ENCODE measurements around the gene SAMD13. TPM values are rescaled to one million over a fixed set of nuclear protein-coding genes. Genes with fewer than 3 reads are reported as not detected.

SAMD13 gene
- total RNA-seq, 2 donors from 2014 or later: 0.50 to 1.1 TPM

DNA sequence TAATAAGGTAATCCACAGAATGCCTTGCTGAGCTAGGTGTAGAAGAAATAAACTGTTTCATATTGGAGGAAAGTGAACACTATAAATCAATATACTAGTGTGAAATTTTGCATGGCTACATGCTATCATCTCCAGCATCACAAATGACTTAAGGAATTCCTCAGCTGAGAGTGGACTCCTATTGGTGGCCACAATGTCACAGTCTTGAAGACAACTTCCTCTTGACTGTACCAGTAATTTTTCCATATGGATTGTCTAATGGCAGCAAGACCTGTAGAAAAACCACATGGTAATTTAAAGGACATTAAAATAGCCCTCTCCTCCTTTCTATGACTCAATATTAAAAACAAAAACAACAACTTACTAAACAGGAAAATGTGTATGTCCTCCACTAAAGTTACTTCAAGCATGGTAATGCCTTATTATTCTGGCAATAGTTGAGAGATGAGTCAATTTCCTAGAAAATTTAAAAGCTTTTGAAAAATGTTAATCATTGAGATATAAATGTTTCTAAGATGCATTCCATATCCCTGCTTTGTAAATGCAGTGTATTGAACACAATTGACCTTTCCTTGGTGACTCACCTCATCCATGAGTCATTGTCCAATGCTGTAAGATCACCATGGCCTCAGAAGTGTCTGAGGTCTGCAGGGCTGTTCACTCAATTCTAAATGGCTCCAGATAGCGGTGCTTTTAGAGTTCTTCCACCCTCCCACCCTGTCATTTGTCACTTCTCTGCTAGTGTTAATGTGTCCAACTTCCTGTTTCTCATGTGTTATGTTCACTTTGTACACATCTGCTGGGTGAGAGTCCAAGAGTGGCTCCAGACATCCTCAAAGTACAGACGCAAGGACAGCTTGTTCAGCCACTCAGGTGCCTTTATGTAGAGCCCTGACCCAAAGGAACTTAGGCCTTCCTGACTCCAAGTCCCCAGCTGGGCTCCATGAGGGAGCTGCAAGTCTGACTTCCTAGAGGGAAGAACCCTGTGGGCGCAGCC lies 64.0 kb downstream of the SAMD13 start:
- intact Hi-C loops (cut with DNase I): no loop called here
- ATAC-seq (peak in 1 of 2 donors; percentile 91), DNase-seq (no peak)

DNA sequence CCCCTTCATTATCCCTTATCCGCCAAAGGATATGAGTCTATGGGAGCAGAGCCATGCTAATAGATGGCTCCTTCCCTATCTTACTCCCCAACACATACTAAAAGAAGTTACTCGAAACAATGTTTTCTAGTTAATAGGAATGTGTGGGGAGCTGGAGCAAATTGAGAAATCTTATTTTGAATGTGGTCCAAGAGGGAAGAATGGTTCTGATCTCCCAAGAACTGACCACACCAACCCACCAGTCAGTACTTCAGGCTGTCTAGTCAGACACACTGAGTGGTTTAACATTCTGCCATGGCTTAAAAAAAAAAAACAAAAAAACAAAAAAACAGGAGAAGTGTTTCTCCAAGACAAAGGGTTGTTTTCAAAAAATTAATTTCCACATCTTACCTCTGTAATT lies 65.3 kb downstream of the SAMD13 start:
- intact Hi-C loops (cut with DNase I): no loop called here
- DNase-seq (no peak), ATAC-seq (peak; percentile 30 to 85)

DNA sequence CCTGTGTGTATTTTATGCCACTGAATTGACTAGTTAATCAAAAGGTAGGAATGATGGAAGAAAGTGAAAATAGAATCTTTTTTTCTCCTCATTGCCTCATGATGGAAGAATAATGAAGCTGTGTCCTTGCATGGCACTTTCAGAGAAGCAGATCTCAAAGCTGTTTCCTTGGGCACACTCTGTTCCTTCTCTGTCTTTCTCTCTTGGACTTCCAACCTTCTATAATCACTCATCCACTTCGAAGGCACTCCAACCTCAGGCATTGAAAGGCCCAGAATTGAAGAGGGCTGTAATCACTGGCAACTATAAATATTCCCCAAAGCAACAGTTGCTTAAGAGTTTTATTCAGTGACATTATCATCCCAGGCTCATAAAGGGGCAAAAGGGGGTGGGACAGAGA lies 65.7 kb downstream of the SAMD13 start:
- intact Hi-C loops (cut with DNase I): no loop called here
- ATAC-seq: no peak
- DNase-seq: no peak

DNA sequence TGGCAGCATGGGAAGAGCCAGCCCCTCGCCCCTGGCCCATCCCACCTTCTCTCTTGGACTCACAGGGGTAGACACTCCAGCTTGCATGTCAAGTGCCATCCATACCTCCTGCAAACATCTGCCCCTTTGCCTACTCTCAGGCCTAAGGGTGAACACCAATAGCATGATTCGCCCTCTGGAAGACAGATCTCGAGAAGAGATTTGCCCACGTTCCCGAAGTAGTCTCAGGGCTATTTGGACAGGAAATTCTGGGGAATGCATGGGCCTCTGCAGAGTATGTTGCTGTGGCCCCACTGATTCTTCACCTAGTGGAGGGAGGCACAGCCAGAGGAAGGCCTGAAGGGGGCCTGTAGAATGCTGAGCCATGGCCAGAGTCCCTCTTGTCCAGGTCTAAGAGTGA lies 66.9 kb downstream of the SAMD13 start:
- intact Hi-C loops (cut with DNase I): no loop called here
- DNase-seq (no peak), ATAC-seq (no peak)

DNA sequence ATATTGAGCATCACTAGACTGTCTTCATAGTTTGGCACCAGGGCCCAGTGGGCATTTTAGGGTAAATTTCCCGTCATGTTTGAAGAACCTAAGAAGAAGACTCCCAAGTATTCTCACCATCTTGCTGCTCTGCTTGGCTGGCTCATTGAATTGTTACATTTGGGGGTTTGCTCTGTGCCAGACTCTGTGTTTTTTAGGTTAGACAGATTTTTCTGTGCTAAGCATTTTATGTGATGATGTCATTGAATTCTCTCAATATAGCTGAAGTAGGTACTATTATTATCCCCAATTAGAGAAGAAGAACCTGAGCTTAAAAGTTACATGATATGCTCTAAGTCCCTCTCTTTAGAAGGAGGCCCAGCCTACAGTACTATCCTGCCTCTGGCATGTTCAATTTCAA lies 68.8 kb downstream of the SAMD13 start:
- intact Hi-C loops (cut with DNase I): no loop called here
- ATAC-seq (no peak), DNase-seq (no peak)

DNA sequence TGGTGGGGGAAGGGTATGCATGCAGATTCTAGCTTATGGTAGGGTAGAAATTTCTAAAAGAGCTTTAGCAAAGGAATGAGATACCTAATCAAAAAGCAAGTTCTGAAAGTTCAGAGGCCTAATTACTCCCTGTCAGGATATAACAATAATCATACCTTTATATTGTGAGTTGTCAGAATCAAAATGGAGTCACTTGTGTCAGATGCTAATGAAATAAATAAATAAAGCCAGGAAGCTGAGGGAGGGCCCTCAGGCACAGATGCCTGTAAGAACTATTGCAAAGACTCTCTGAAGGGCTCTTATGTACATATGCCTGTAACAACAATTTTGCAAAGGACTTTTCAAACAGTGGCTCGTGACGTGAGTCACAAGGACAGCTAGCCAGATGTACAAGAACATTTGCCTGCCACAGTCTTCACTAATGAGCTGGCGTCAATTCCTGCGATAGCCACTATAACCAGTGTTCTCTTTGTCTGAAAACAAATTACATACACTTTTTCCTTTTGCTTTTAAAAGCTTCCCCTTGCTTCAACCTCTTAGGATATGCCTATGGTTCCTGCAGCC lies 69.4 kb downstream of the SAMD13 start:
- no peak for ATAC-seq
- no peak for DNase-seq
- intact Hi-C loops (cut with DNase I): no loop called here

DNA sequence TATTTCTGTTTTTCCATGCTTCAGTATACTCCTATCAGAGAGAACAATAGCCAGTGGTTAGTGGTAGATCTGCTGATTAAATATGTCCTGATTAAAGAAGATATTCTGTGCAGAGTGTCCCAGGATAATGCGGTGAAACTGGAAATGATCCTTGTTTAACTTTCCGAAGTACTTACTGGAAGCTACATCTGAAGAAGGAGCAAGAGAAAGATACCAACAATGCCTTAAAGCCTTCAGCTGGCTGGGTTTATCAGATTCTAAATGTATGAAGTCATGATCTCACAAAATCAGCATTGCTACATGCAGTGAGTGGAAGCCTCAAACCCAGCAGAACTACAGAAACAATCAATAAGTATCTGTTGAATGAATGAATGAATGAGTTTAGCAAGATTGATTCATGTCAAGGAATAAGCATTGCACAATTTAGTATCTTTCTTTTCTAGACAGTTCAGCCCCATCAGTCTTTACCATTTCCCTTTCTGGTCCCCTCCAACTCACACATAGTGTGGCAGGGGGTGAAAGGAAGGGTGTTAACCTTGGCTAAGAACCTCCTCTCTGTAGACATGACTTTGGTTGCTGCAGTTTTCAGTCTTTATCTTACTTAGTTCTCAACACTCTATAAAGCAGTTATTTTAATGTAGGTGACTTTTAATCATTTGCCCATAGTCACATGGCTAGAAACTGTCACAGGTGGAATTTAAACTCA lies 72.1 kb downstream of the SAMD13 start:
- no peak for ATAC-seq
- intact Hi-C loops (cut with DNase I): no loop called here
- DNase-seq: no peak

DNA sequence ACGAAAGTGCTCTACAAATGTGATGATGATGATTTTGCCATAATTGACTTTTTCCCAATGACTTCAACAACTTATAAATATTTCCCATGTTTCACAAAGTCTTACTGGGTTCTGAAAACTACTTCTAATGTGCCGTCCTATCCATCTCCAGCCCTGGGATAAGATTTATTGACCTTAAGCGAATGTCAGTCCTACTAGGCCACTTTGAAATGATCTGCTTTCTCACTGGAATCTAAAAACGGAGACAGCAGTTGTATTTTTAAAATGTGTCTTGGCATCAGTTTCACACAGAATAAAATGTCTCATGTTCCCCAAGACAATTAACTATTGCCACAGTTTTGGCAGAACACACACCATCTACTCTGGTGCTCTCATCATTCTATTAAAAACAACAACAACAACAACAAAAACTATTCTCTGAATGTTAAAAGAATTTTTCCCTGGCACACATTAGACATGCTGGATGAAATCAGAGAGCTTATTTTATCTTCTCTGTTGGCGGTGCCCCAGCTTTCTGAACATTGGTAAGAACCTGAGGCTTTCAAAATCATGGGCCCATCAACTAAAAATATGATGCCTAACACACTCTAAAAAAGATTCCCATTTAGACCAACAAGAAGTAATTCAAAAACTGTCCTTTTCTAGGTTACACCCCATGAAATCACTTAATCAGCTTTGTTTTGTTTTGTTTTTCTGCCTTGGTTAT lies 73.6 kb downstream of the SAMD13 start:
- ATAC-seq (peak in 1 of 2 donors; percentile 45), DNase-seq (peak; percentile 25)
- intact Hi-C loops (cut with DNase I): no loop called here

DNA sequence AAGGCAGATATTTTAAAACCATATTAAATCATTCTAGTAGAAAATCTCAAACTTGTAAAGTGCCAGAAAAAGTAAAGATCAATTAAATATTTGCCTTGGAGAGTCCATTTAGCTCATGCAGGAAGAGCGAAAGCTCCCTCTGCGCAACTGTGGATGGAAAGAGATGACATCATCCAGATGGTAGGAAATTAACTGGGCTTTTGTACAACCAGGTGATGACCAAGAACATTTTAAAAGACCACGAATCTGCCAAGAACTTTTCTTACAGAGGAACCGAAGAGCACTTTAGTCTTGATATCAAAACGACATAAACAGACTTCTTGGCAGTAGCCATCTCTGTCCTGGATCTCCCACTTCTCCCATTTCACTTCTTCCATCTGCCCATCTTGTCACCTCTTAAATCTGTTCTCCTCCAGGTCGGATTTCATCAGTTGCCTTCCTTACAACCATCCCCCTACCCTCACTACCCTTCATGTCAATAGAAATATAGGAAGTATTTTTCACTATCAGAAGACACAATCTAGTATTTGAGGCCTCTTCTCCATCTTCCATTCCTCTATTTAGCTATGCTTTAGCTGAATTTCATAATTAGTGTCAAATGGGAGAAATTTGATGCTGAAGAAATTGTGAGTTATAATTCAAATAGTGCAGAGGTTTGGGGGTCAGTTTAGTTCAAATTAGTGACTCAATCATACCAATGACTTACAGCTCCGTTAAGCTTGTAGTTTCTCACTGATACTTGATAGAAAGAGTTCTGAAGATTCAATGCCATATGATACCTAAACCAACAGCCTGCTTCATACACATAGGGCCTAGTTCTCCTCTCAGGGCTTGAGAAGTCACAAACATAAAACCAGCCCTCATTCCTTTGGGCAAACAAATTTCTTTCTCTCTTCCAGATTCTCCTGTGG lies 74.7 kb downstream of the SAMD13 start:
- no peak for DNase-seq
- ATAC-seq: no peak
- intact Hi-C loops (cut with DNase I): no loop called here

DNA sequence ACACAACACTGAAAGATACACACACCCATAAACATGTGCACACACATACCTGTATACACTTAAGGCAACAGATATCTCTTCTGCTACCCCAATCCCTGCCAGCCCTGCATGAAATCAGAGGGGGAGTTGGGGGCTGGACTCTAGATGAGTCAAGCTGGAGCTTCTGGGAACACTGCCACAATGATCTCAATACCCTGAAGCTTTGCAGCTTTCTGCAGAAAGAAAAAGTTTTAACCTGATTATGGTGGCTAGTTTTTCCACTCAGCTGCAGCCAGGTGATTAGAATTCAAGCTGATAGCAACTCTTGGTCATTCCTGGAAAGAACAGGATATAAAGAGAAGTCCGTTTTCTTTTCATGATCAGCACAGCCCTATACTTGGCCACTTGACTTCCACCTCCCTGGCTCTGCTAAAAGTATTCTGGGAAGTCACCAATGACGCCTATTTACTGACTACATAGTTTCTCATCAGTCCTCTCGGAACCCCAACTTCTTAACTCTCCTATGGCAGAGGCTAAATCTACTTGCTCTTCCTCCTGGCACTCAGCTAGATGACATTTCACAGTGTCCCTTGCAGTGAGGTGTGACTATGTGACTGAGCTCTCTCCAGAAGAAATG lies 76.1 kb downstream of the SAMD13 start:
- peak; percentile 46 for DNase-seq
- intact Hi-C loops (cut with DNase I): no loop called here
- peak; percentile 68 to 92 for ATAC-seq

DNA sequence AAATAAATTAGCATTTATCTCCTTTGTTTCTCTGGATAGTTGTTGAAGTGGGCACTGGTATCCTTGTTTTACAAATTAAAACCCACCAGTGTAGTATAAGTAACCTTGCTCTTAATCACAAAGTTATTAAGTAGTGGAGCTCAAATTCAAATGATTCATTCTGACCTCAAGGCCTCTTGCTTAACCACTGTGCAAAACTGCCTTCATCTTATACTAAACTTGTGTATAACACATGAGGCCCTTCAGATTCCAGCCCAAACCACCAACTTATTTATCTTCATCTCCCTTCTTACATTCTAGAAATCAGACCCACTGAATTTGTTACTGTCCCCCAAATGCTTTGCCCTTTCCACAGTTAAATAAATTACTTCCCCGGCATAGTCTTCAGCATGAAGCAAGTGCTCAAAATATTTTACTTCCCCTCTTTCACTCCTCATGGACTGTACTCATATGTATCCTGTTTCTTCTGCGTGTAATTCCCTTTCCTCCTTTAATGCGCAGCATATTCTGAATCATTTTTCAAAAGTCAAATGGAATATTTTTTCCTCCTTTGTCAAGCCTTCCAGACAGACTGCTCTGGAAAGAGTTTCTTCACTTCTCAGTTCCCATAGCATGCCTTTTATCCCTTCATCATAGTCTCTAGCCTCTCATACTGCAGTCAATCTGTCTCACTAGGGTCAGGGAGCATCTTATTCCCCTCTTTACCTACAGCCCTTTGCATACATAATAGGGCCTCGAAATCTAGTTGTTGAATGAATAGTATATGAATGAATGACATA lies 77.8 kb downstream of the SAMD13 start:
- ATAC-seq: peak in 1 of 2 donors; percentile 49
- intact Hi-C loops (cut with DNase I): no loop called here
- no peak for DNase-seq

DNA sequence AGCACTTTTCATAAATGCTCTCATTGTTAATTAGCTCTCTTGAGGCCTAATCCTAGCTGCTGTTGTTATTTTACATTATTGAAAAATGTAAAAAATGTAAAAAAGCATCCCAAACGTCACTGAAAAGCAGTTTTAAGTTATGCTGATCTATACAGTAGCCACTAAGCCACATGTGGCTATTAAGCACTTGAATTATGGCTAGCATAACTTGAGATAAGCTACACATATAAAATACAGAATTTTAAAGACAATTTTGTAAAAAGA lies 78.3 kb downstream of the SAMD13 start:
- DNase-seq (no peak), ATAC-seq (no peak)
- intact Hi-C loops (cut with DNase I): no loop called here

DNA sequence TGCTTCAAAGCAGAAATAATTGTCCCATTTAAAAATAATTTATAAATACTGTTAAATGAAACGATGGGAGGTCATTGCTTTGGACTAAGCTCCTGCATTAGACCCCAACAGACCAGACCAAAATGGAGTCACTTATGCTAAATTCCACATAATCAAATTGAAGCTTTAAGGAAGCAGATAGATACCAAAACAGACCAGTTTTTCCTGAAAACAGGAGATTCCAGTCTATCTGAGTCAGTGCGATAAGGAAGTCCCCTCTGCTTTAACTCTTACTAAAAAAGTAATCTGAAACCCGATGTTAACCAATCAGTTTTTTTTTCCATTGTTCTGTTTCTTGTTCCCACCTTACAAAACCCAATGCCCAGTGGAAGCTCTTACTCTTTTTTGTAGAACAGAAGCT lies 80.6 kb downstream of the SAMD13 start:
- DNase-seq (no peak), ATAC-seq (no peak)
- intact Hi-C loops (cut with DNase I): no loop called here

DNA sequence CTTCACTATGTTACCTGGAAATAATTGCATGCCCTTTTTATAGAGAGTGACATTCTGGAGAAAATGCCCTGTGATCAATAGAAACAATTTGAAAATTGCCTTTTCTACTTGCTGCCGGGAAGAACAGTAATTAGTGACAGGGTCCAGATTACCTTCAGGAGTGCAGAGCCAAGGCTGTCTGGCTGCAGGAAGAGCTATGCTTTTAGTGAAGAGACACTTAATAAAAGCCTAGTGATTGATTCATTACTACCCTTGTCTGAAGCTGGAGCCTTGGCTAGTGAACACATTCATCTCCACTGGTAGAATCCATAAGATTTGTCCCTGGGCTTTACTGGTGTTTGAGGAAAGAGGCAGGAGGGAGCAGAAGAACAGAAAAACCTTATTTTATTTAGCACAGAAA lies 83.8 kb downstream of the SAMD13 start:
- intact Hi-C loops (cut with DNase I): no loop called here
- DNase-seq: no peak
- no peak for ATAC-seq

DNA sequence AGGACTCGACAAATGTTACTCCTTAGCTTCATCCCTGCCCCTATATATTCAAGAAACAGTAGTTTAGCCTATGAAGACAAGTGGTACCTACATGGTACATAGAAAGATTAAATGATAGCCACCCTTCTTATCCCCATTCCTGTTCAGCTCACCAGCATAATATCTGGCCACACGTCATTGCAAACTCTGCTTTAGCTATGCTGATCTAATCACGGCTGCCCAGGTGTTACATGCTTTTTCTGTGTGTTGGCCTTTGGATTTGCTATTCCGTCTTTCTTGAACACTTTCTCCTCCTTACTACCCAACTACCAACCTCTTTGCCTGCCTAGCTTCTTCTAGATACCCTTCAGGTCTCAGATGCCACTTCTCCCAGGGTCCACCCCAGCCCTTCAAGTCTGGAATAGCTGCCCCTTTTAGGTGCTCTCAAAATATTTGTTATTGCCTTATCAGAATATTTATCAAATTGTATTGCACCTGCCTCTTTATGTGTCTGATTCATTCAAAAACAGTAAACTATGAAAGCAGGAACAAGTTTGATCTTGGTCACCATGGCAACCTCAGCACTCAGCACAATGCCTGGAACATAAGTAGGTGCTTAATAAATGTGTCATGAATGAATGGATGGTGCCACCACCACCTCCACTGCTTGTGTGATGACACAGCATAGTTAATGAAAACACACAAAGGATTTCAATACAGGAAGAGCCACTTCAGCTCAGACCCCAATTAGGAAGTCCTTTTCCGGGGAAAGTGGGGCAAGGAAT lies 85.4 kb downstream of the SAMD13 start:
- intact Hi-C loops (cut with DNase I): no loop called here
- no peak for ATAC-seq
- no peak for DNase-seq

DNA sequence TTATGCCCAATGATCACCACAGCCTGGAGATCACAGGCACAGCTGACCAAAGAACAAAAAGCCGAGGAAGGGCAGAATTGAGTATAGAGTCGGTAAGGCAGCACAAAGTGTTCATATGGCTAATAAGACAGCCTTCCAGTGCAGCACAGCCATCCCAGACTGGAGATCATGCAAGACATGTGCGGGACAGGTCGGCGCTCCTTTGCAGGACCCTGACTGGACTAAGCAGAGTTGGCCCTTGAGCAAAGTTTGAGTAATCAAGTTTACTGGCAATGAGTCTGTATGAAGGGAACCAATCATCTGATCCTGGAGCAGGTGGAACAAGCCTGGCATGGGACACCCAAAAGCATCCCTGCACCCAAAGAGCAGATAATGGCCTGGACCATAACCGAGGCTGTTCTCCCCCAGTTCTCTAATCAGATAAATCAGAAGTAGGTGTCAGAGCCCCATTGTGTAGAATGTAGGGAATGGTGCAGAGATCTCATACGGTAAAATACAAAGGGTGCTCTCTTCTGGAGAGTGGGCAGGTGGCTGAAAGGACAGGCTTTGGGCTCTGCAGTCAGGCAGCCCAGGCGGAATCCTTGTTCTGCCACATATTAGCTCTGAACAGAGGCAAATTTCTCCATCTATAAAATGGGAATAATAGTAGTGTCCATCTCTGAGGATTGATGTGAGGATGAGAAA lies 86.1 kb downstream of the SAMD13 start:
- no peak for DNase-seq
- ATAC-seq: no peak
- intact Hi-C loops (cut with DNase I): no loop called here
